Keratinocyte (primary cell): ENCODE results near the gene IVNS1ABP. TPM values are rescaled to one million over a fixed set of nuclear protein-coding genes. Genes with fewer than 3 reads are reported as not detected.

ENCODE experiments used
- DNase-seq: peaks from one replicate; pipeline ENCODE4 v3.0.0-alpha.2; 2011; ENCODE audit warnings: low read depth, missing footprints, low spot score
- FAIRE-seq: peaks from 2 replicates; lab custom pipeline; 2011; peaks lifted over from hg19 to GRCh38; lab: Jason Lieb, UNC
- H2AFZ ChIP-seq: 2 replicates; pipeline ENCODE4 v1.6.0; 2012; ENCODE audit warnings: low read length, control low read depth, inconsistent platforms; ENCODE audit not compliant: control insufficient read depth
- H3K27ac ChIP-seq: 2 replicates; pipeline ENCODE4 v1.5.1; 2011; ENCODE audit warnings: low read length; ENCODE audit not compliant: control insufficient read depth, insufficient read depth
- H3K27me3 ChIP-seq: 3 replicates; pipeline ENCODE4 v1.6.0; 2011; ENCODE audit warnings: low read length; ENCODE audit not compliant: control insufficient read depth, insufficient read depth; ENCODE audit errors: extremely low read depth
- H3K36me3 ChIP-seq, 2 experiments: 2 replicates in 1 of 2; 3 replicates in 1 of 2; pipeline ENCODE4 v1.5.1; 2011; ENCODE audit warnings: low read length in 2 of 2, mild to moderate bottlenecking in 1 of 2; ENCODE audit not compliant: control insufficient read depth in 2 of 2, insufficient read depth in 2 of 2; ENCODE audit errors: extremely low read depth in 1 of 2
- H3K4me1 ChIP-seq: 3 replicates; pipeline ENCODE4 v1.5.1; 2011; ENCODE audit warnings: low read length; ENCODE audit not compliant: control insufficient read depth, insufficient read depth; ENCODE audit errors: extremely low read depth
- H3K4me2 ChIP-seq: 3 replicates; pipeline ENCODE4 v1.6.0; 2011; ENCODE audit warnings: low read depth, low read length; ENCODE audit not compliant: control insufficient read depth, insufficient read depth; ENCODE audit errors: extremely low read depth
- H3K4me3 ChIP-seq, 3 experiments: fragments of 200-600 bp in 1 of 3; sonication (generic) in 1 of 3; 2 replicates in 2 of 3; 3 replicates in 1 of 3; pipeline ENCODE4 v1.5.1; 2011 to 2016; ENCODE audit warnings: low read length in 3 of 3, mild to moderate bottlenecking in 3 of 3, control low read depth in 2 of 3, inconsistent platforms in 1 of 3, low read depth in 1 of 3, mixed read lengths in 1 of 3, mixed run types in 1 of 3, moderate library complexity in 1 of 3; ENCODE audit not compliant: control insufficient read depth in 2 of 3, insufficient read depth in 2 of 3; ENCODE audit errors: extremely low read depth in 1 of 3
- H3K79me2 ChIP-seq: 2 replicates; pipeline ENCODE4 v1.6.0; 2012; ENCODE audit warnings: low read length; ENCODE audit not compliant: control insufficient read depth, insufficient read depth
- H3K9ac ChIP-seq: 3 replicates; pipeline ENCODE4 v1.6.0; 2011; ENCODE audit warnings: low read length; ENCODE audit not compliant: control insufficient read depth, insufficient read depth; ENCODE audit errors: extremely low read depth
- H3K9me1 ChIP-seq: 3 replicates; pipeline ENCODE4 v1.6.0; 2011; ENCODE audit warnings: low read length; ENCODE audit not compliant: control insufficient read depth, insufficient read depth; ENCODE audit errors: extremely low read depth
- H3K9me3 ChIP-seq: 2 replicates; pipeline ENCODE4 v1.5.1; 2012; ENCODE audit warnings: low read depth, low read length; ENCODE audit not compliant: control insufficient read depth
- H4K20me1 ChIP-seq: 3 replicates; pipeline ENCODE4 v1.6.0; 2011; ENCODE audit warnings: low read length; ENCODE audit not compliant: control insufficient read depth, insufficient read depth; ENCODE audit errors: extremely low read depth
- EZH2 ChIP-seq: IDR thresholded peaks from one replicate; pipeline ENCODE4 v1.6.1; 2012; ENCODE audit warnings: inconsistent platforms, mild to moderate bottlenecking, low read length, moderate library complexity
- dilution Hi-C: fragments of 300-500 bp; cut with MboI; formaldehyde crosslinking; loops from one replicate; pipeline ENCODE4 v1.7.0; 2020; ENCODE audit warnings: low sequenced_read_pairs; ENCODE audit not compliant: extremely low pct_ligation_motif_present
- polyA plus RNA-seq, 5 experiments: library from polyadenylated mRNA; depleted of rRNA in 3 of 5; stranded (reverse) in 3 of 5; stranded (forward) in 1 of 5; unstranded in 1 of 5; fragments of >200 nt; gene quantifications; 1 replicate in 1 of 5; 2 replicates in 3 of 5; 3 replicates in 1 of 5; pipeline versions ENCODE4 v1.2.1 to v1.2.3, GENCODE V29; 2011 to 2012; ENCODE audit warnings: missing spikeins in 2 of 5, low read depth in 1 of 5, low replicate concordance in 1 of 5
- TF ChIP-seq, protein P1 (sequence below), 3 experiments: IDR thresholded peaks in 1 of 3; conservative IDR thresholded peaks in 1 of 3; optimal IDR thresholded peaks in 1 of 3; 2 replicates in 2 of 3; 3 replicates in 1 of 3; pipeline versions ENCODE3 to v1.5.1; 2011; ENCODE audit warnings: low read length in 3 of 3, mild to moderate bottlenecking in 3 of 3, moderate library complexity in 2 of 3, control low read depth in 1 of 3, inconsistent platforms in 1 of 3; ENCODE audit not compliant: insufficient read depth in 2 of 3; ENCODE audit errors: extremely low read depth in 1 of 3

The IVNS1ABP gene
- polyA plus RNA-seq, 1 donor (not counting 4 experiments of a cell fraction or from before 2014, with no cell fraction given): 162 TPM

DNA sequence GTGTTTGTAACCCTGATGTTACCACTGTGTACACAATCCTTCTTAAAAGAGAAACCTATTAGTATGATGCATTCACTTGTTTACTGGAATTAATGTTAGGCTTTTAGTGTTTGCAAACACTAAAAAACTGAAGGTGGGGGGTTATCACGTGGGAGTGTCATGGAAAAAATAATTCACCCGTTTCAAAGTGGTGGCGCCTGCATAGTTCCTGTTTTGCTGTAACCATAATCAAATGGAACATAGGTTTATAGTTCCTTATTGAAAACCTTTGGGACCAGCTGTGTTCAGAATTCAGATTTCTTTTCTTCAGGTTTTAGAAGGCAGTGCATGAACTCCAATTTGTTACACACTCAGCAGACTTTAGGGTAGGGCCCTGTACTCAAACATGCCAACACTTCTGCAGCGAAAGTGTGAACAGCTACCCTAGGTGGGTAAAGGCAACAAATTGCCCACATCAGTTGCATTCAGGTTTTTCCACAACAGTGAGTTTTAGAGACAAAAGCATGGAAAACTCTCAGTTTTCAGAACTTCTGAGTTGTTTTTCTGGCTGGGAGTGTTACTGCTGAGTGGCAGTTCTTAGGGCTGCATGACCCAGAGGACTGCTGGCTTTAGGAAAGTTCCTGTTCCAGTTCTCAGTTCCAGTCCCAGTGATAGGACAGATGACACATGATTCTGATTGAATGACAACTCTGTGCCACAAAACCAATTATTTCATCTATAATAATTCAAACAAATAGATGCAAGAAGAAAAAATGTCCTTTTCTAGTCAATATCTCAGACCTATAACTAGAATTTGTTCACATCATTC lies 29.1 kb upstream of the IVNS1ABP start:
- Histone ChIP-seq H3K9me1 (no peaks in the 10 kb centered on the region), H3K27ac (no peak overlapping the region), H3K4me1 (peaks cover 13% of the 10 kb centered on the region), H3K9me3 (no peaks in the 10 kb centered on the region), H3K4me2 (no peak overlapping the region), H3K27me3 (no peaks in the 10 kb centered on the region), H3K36me3 (no peaks in the 10 kb centered on the region), H3K4me3 (no peak overlapping the region), H2AFZ (no peak overlapping the region), H3K79me2 (no peaks in the 10 kb centered on the region), H3K9ac (no peak overlapping the region), H4K20me1 (no peaks in the 10 kb centered on the region)
- dilution Hi-C loops: no loop called here
- DNase-seq (no peak), FAIRE-seq (no peak)
- TF ChIP-seq, protein P1, sequence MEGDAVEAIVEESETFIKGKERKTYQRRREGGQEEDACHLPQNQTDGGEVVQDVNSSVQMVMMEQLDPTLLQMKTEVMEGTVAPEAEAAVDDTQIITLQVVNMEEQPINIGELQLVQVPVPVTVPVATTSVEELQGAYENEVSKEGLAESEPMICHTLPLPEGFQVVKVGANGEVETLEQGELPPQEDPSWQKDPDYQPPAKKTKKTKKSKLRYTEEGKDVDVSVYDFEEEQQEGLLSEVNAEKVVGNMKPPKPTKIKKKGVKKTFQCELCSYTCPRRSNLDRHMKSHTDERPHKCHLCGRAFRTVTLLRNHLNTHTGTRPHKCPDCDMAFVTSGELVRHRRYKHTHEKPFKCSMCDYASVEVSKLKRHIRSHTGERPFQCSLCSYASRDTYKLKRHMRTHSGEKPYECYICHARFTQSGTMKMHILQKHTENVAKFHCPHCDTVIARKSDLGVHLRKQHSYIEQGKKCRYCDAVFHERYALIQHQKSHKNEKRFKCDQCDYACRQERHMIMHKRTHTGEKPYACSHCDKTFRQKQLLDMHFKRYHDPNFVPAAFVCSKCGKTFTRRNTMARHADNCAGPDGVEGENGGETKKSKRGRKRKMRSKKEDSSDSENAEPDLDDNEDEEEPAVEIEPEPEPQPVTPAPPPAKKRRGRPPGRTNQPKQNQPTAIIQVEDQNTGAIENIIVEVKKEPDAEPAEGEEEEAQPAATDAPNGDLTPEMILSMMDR (optimal IDR thresholded peaks at IDR 0.05 in 1 of 3, IDR thresholded peaks at IDR 0.05 in 1 of 3, conservative IDR thresholded peaks at IDR 0.05 in 1 of 3; ENCODE audit: extremely low read depth in 1 of 3, insufficient read depth in 2 of 3, low read length in 3 of 3): no peak
- TF ChIP-seq EZH2: no peak

DNA sequence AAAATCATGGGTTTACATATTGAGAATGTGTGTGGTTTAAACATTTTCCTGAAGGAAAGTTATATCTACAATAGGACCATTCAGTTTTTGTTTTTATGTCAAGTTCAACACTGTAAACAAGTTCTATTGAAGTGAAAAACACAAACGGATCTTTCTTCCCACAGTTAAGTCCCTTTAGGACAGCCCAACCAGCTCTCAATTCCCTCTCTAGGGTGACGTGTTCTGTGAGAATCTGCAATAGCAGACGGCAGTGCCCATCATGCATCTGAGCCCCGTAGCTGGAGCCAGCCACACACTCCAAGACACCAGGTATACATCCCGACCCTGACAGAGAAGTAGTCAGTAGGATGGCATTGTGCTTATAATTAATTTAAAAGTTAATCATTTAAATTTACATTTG lies 26.3 kb upstream of the IVNS1ABP start:
- Histone ChIP-seq H3K9me3 (no peaks in the 10 kb centered on the region), H3K36me3 (no peaks in the 10 kb centered on the region), H3K27me3 (no peaks in the 10 kb centered on the region), H3K9me1 (no peaks in the 10 kb centered on the region), H2AFZ (no peak overlapping the region), H3K4me3 (no peak overlapping the region), H3K4me1 (no peaks in the 10 kb centered on the region), H3K4me2 (no peak overlapping the region), H4K20me1 (no peaks in the 10 kb centered on the region), H3K9ac (no peak overlapping the region), H3K79me2 (no peaks in the 10 kb centered on the region), H3K27ac (no peak overlapping the region)
- DNase-seq: no peak
- dilution Hi-C loops: no loop called here
- TF ChIP-seq EZH2: no peak
- TF ChIP-seq, protein P1 (optimal IDR thresholded peaks at IDR 0.05 in 1 of 3, IDR thresholded peaks at IDR 0.05 in 1 of 3, conservative IDR thresholded peaks at IDR 0.05 in 1 of 3; ENCODE audit: extremely low read depth in 1 of 3, insufficient read depth in 2 of 3, low read length in 3 of 3): no peak
- FAIRE-seq: no peak
